NCI-H187 treated with DMSO at 0.1 percent for 48 hours (cell line): ENCODE data around the gene RNF141.

ENCODE experiments used
- DNase-seq: peaks from one replicate; lab custom pipeline; 2025; lab: John Stamatoyannopoulos, UW

The RNF141 gene

DNA sequence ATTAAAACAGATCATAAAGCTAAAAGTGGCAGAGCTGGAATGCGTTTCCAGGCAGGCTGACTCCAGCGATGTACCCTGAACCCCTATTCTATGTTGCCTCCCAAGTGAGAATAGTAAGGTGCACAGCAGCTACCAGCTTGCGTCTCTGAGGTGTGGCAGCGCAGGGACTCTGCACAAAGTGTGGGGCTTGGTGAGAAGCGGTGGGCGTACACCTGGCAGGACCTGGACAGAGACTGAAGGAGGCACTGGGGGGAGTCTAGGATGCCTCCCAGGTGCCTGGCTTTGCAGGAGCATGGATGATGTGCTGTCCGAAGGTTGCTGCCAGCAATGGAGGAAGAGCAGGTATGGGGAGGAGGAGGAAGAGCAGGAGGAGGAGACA is 43.0 kb downstream of the RNF141 start:
- DNase-seq: no peak

DNA sequence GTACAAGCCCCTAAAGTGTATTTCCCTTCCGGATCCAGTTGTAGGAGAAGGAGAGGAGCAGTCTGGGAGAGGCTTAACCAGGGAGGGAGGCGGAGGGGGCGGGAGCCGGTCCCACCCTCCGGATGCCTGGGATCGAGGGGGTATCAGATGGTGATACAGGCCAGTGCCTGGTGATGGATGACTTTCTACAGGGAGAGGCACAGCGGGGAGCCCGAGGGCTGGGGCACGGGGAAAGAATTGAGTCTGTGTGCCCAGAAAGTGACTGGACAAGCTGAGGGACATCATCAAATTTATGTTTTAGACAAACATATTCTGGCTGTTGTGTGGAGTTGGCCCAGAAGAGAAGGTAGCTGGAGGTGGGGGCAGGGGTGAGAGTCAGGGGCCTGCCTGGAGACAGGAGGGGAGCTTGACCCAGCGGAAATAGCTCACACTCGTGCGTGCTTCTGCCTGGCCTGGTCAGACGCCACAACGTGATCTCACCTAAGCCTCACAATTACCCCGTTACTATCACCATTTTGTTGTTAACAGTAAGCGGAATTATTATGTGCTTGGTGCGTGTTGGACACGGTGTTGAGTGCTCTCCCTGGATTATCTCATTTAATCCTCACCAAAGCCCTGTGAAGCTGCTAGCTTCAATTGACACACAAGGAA is 43.5 kb downstream of the RNF141 start:
- no peak for DNase-seq

DNA sequence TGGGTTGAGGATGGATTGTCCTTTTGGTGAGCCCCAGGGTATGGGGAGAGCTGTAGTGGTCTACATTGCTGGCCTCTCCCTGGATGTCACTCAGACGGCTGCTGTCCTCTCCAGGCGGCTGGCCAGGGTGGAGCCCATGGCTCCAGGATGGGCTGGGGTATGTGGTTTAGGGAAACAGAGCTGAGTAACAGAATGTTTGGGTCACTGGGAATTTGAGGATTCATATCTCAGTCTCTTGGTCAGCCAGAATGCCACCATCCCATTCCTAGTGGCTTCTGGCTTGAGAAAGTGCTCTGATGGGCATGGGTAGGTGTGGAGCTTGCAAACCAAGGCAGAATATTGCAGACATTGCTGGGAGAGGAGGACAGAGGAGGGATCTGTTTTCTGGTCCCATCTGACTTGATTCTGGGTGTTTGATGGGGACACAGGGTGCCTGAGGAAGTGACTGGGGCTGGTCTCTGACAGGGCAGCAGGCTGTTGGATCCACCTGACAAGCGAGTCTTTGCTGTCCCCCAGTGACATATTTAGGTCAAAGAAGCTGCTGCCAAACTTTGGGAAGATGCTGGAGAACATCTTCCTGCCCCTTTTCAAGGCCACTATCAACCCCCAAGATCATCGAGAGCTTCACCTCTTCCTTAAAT is 44.6 kb downstream of the RNF141 start:
- DNase-seq: no peak

DNA sequence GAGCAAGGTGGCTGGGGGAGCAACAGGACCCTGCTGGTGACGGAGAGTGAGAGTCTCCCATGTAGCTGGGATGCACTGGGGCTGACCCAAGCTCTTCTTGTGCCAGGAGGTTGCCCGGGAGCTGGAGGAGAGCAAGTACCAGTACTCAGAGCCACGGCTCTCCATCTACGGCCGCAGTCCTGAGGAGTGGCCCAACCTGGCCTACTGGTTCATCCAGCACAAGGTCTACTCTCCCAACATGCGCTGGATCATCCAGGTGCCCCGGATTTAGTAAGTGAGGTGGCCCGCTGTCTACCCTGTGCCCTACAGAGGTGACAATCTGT is 45.6 kb downstream of the RNF141 start:
- no peak for DNase-seq

DNA sequence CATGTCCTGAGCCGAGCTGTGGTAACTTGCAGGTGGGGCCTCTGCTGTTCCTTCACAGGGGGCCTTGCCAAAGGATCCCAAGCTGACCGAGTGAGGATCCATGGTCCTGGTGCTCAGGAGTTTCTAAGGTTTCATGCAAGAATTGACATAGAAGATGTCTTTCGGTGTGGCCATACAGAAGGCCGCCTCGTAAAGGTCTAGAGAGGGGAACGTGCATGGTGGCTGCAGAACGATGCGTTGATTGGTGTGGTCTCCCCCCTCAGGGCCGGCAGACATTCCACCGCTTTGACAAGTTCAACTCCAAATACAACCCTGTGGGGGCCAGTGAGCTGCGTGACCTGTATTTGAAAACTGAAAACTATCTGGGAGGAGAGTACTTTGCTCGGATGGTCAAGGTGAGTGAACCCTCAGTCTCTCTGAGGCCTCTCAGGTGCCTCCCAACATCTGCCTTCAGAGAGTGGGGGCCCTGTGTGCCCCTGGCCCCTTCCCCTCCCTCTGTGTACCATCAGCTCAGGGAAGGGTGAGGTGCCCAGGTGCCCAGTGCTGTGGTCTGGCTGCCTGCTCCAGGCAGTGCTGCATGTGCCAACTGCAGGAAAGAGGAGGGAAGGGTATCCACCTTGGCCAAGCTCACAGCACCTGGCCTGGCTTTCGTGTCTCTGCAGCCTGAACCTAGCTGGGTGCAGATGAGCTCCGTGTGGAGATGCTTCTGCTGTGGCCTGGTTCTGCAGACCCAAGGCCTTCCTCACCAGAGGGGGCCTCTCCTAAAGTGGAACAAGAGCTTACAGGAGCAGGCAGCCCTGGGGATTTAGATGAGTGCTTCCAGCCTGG is 46.1 kb downstream of the RNF141 start:
- DNase-seq: no peak

DNA sequence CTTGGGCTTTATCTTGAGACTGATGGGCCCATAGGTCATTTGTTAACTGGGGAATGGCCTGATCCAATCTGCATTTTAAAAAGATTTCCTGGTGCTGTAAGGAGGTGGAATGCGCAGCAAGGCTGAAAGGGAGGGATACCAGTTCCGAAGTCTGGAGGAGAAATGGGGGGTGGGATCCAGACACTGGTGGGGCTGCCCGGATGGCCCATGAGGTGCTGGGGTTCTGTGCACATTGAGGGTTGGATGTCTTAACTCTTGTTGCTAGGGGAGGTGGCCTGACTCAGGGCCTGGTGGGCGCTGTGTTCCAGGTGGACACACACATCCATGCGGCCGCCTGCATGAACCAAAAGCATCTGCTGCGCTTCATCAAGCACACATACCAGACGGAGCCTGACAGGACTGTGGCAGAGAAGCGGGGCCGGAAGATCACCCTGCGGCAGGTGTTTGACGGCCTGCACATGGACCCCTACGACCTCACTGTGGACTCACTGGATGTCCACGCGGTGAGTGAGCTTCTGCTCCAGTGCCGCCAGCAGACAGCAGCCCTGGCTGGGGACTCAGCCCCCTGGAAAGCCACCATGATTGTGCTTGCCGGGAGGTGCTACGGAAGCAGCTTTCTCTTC is 47.8 kb downstream of the RNF141 start:
- no peak for DNase-seq

DNA sequence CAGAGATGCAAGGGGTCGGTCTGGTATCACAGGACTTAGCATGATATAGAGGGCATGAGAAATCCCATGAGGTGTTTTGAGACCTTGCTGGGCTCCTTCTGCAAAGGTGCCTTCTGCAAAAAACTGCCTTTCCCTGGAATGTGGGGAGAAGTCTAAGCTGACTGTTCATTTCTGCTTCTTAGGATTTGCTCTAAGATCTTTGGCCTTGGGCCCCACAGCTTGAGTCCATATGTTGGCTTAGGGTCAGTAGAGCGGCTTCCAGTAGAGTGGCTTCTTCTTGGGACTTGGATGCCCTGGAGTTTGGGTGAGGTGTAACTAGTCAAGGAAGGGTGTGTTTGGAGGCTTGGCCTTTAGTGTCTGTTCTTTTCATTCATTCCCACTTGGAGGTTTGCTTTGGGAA is 48.9 kb downstream of the RNF141 start:
- no peak for DNase-seq

DNA sequence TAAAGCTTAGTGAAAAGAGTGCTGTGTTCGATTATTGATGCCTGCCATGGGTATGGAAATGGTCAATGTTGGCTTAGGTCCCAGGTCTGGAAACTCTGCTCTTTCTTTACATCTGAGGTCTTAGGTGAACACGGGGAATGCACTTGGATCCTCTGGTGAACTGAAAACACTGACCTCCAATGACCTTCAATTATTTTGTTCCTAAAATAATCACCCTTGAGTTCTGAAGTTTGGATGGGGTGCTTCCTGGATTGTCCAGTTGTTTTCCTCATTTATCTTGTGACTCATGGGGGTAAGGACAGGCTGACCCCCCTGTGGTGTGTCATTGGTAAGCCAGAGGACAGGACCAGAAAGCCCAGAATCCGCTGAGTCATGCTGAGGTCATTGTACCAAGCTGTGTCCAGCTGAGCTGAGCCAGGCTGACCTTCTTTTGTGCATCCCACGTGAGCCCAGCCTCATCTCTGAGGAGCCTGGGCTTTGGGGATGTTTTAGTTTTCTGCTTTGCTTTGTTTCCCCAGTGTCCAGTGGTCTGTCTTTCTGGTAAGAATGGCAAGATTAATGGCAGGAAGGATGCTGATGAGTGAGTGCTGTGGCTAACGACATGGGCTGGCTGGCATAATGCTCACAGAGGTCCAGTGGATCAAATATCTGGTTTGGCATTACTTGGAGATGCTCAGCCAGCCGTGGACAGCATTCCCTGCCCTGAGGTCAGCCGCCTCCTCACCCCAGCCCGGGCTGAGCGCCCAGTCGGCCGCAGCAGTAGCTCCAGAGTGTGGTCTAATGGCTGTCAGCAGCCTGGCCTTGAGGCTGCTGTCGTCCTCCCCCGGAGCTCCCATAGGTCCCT is 50.4 kb downstream of the RNF141 start:
- DNase-seq: no peak

DNA sequence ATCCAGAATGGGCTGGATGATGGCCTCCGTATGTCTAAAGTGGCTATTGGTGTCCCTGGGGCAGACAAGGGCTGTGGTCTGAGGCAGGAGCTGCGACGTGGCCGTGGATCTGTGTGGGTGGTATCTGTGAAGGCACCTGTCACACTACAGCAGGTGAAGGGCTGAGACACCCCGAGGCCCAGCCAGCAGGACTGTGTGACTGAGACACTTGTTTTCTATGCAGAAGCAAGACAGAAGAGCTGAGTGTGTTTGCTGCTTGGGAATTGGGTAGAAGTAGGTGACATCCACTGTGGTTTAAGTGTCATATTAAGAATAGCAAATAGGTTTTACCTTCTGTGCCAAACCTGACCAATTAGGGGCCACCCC is 51.0 kb downstream of the RNF141 start:
- no peak for DNase-seq

DNA sequence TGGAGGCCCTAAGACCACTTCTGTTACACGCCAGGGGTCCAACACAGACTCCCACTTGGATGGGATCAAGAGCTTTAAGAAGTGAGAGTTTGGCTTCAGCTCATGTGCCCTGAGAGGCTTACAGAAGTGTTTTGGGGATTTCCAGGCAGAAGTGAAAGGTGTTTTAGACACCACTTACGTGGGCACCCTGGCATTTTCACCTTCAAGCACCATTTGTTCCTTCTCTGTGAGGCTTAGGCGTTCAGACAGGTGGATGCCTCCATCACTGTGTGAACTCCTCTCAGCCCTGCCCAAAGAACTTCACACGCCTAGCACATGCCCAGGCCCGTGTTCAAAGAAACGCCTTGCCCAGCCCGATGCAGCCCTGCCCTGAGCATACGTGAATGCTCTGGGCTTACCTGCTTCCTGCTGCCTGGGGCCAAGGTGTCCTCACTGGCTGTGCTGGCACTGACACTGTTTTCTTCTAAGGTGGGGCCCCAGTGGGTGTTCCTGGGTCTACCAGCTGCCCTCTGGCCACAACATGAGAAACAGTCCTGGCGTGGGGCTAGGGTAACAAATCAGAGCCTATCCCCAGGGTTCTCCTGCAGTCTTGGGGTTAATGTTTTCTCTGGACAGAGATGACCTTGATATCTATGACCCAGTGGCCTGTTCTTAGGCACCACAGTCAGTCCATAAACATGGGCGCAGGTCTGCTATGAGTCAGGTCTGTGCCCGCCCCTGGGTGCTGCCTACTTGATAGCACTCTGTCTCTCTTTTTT is 51.9 kb downstream of the RNF141 start:
- no peak for DNase-seq

DNA sequence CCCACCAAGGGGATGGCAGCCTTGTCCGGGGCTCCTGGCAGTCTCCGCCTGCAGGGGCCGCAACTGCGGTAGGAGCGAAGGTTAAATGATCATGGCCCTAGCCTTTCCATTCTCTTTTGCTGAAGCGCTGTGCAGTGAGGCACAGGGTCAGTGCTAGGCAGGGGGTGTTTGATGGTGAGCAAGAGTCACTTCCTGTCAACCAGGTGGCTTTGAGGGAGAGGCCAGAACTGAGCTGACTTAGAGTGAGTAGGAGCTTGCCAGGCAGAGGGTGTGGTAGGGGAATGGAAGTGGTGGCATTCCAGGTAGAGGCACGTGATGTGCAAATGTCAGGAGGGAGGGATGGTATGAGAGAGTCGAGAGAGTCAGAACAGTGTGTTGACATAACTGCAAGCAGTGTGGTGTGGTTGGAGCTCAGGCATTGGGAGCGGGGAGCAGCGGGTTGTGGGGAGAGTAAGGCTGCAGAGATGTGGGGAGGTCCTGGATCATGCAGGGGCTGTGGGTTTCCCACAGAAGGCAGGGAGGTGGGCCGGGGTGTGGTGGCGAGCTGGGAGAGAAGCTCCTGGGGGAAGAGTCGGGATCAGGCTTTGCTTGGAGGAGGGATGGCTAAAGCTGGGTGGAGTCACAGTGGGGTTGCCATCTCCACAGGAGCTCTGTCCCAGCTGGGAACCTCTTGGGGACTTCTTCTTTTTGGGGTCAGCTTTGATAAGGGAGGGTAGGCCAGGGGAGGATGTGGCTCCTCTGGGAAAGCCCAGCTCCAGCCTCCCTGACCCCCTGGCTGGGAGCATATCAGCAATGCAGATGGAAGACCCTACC is 52.7 kb downstream of the RNF141 start:
- DNase-seq: no peak

DNA sequence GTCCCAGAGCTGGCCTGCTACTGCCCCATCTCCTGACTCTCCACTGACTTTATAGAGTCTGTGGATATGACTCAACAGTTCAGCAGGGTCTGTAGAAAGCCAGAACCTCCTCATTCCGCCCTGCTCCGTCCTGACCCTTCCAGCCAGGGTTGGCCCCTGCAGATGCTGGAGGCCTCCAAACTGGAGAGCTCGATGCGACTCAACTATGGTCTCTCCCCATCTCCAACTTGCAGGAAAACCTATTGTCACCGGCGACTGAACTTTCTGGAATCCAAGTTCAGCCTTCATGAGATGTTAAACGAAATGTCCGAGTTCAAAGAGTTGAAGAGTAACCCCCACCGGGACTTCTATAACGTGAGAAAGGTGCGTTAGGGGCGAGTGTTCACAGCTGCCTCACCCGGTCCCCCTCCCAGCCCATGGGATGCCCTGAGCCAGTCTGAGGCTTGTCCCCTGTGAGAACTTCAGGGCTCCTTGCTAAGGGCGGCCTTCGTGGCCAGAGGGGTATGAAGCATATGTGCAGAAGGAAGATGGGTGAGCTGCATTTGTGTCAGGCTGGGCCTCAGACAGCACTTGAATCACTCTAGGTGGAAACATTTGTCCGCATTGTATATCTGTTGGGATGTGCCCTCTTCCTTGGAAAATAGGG is 53.9 kb downstream of the RNF141 start:
- no peak for DNase-seq

DNA sequence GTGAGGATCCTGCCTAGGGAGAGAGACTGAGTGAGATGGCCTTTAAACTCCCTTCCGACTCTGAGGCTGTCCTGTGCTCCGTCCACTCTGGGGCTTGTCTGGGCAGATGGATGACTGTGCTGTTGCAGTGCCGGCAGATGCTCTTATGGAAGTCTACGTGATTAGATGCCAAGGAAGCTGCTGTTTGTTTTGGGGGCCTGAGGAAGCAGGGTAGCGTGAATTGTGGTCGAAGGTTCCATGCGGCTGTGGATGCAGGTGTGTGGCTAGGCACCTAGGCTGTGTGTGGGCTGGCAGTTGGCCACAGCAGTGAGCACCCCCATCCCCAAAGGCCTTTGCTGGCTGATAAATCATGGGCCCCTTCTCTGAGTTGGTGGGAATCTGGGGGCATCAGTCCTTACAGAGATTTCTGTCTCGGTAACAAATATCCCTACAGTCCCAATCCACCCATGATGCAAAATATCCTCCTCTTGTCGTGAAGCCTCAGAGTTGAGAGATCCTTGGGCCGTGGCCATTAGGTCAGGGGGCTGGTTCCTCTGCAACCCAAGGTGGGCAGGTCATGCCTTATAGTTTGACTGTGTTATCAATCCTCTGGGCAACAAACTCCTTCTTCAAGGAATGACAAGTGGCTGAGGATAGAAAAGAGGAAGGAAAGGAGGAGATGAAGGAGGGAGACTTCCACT is 54.7 kb downstream of the RNF141 start:
- DNase-seq: no peak

DNA sequence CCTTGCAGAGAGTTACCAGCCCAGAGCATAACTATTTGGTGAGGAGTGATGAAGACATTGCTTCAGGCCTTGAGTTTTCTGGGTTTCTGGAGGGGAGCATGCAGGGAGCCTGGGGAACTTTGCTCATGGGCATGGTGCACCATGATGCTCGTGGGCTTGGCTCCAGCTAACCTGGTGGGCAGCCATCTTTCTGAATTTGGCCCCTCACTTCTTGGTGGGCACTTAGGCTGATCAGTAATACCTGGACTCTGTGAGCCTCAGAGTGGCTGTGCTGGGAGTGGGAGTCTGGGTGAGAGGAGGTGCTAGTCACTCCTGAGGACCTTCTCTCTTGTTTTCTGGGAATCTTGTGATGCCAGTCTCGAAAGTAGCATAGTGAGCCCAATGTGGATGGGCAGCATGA is 55.3 kb downstream of the RNF141 start:
- no peak for DNase-seq

DNA sequence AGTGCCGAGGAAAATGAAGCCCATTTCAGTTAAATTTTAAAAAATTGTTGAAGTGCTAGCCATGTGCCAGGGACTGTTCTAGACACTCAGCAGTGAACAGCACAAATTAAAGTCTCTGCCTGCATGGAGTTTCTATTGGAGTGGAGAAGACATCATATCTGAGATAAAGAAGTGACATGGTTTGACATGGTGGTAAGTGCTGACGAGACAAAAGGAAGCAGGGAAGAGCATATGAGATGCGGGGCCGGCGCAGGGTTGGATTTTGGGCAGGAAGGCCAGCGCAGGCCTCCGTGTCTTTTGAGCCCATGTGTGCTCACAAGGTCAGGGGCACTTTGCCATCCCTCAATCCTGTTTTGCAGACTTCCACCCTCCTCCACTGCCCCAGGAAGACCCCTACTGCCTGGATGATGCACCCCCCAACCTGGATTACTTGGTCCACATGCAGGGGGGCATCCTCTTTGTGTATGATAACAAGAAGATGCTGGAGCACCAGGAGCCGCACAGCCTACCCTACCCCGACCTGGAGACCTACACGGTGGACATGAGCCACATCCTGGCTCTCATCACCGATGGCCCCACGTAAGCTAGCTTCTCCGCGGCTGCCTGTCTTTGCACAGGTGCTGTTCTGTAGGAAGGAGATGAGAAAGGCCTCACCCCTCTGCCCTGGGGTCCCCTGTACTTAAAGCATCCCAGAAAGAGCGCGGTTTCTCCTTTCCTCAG is 56.4 kb downstream of the RNF141 start:
- DNase-seq: no peak

DNA sequence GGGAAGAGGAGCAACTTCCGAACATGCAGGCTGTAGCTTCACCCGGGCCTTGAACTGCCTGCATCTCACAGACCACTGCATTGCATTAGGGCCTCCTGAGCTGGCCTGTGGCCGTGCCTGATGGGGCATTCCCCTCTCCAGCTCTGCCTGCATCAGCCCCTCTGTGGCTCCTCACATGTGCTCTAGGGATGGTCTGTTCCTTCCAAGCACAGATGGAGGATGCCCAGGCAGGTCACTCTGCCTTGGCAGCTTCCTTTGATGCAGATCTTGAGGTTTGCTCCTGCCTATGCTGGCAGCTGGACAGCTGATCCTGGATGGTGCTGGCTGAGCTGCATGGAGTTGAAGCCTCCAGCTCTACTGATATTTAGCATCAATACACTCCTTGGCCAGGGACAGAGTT is 57.4 kb downstream of the RNF141 start:
- no peak for DNase-seq

DNA sequence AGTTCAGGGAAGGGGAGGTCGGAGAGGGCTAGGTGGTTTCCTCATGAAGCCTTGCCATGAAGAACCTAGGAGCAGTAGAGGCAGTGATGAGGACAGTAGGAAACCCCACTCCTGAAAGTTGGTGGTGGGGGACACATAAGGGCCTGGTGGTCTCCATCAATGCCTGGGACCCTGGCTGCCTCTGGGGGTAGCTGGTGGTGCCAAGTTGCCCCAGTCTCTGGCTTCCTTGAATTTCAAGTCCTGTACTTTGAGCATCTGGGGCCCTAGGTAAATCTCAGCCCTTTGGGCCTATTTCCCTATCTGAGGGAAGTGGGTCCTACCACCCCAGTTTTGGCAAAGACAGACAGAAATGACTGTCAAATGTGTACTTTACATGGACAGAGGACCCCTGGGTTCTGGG is 57.8 kb downstream of the RNF141 start:
- DNase-seq: no peak

DNA sequence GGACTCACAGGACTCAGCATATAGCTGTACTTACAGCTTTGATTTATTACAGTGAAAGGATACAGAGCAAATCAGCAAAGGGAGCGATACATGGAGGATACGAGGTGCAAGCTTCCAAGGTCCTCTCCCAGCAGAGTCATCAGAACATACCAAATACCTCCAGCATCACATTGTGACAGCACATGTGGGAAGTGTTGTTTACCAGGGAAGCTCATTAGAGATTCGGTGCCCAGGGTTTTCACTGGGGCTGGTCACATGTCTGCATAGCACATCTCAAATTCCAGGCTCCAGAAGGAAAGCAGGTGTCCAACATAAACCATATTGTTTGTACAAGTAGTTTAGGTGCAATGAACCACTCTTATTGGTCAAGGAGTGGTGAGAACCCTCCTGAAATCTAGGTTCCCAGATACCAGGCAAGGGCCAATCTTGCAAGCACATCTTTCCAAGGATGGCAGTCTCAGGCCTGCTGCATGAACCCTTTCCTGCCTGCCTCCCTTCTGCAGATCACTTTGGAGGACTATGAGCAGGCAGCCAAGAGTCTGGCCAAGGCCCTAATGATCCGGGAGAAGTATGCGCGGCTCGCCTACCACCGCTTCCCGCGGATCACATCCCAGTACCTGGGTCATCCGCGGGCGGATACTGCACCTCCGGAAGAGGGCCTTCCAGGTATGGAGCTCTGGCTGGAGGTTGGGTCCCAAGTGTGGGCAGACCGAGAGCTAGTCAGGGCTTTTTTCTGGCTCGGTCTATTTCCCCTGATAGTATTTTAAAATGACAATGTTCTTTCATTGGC is 59.2 kb downstream of the RNF141 start:
- DNase-seq: peak; percentile 57
